D721Med (cell line): Measurements from ENCODE around the gene IGSF11.

Experiments used
- DNase-seq: peaks from one replicate; pipeline ENCODE4 v3.0.0; 2011; ENCODE audit warnings: low spot score; ENCODE audit not compliant: insufficient read length
- FAIRE-seq: peaks from 2 replicates; lab custom pipeline; 2011; peaks lifted over from hg19 to GRCh38; lab: Jason Lieb, UNC
- CTCF ChIP-seq: IDR thresholded peaks from 2 replicates; pipeline ENCODE4 v1.5.1; 2012; ENCODE audit warnings: mild to moderate bottlenecking, control low read depth; ENCODE audit not compliant: insufficient read depth; ENCODE audit errors: missing control alignments

The IGSF11 gene

GRCh38 chr3:118850687-118851086 is 184.0 kb downstream of the IGSF11 start:
- DNase-seq (no peak), FAIRE-seq (no peak)
- no peak for TF ChIP-seq CTCF
